RWPE1 (cell line): ENCODE measurements around the gene ZC3H12D.
A peak's percentile ranks its signal among the peaks of the same experiment; 100 is the strongest.

Experiments used
- CTCF ChIA-PET: fragments of 350-600 bp; sonication (Branson Sonifier 250); formaldehyde crosslinking; extraction: SDS; loops from one replicate; lab custom pipeline; 2021; lab: Yijun Ruan, JAX
- POLR2A ChIA-PET: fragments of 400-600 bp; formaldehyde crosslinking; extraction: SDS; loops from one replicate; lab custom pipeline; 2020; ENCODE audit warnings: antibody characterized with exemption; ENCODE audit not compliant: low non-redundant PET; lab: Yijun Ruan, JAX
- DNase-seq: peaks from one replicate; pipeline ENCODE4 v3.0.0; 2012; ENCODE audit warnings: low spot score
- H3K27ac ChIP-seq: fragments of 450-650 bp; 2 replicates; pipeline ENCODE4 v1.5.1; 2017
- TF ChIP-seq, protein P1 (sequence below): fragments of 450-650 bp; conservative IDR thresholded peaks from 2 replicates; pipeline ENCODE4 v1.5.1; 2017; ENCODE audit warnings: low read depth, mild to moderate bottlenecking

The ZC3H12D gene

GRCh38 chr6:149433881-149434280 lies 50.9 kb downstream of the ZC3H12D start:
- DNase-seq: no peak
- CTCF ChIA-PET: interaction anchor here (0.5 to 1.1 kb wide), 2 partner anchors 8 to 405 kb away, joined by 3 read pairs; no protein-coding TSS in a partner anchor
- POLR2A ChIA-PET: no interaction called here
- H3K27ac ChIP-seq: no peak overlapping the region
- TF ChIP-seq, protein P1, sequence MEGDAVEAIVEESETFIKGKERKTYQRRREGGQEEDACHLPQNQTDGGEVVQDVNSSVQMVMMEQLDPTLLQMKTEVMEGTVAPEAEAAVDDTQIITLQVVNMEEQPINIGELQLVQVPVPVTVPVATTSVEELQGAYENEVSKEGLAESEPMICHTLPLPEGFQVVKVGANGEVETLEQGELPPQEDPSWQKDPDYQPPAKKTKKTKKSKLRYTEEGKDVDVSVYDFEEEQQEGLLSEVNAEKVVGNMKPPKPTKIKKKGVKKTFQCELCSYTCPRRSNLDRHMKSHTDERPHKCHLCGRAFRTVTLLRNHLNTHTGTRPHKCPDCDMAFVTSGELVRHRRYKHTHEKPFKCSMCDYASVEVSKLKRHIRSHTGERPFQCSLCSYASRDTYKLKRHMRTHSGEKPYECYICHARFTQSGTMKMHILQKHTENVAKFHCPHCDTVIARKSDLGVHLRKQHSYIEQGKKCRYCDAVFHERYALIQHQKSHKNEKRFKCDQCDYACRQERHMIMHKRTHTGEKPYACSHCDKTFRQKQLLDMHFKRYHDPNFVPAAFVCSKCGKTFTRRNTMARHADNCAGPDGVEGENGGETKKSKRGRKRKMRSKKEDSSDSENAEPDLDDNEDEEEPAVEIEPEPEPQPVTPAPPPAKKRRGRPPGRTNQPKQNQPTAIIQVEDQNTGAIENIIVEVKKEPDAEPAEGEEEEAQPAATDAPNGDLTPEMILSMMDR: no peak

- H3K27ac ChIP-seq: no peak overlapping the region
- ChIA-PET CTCF (interaction anchor here (0.6 to 2.1 kb wide), 3 partner anchors 386 to 405 kb away, joined by 3 to 23 read pairs (median 5); no protein-coding TSS in a partner anchor), POLR2A (no interaction called here)
- DNase-seq: no peak
- TF ChIP-seq, protein P1: no peak
Observed at GRCh38 chr6:149433405-149433804, 51.4 kb downstream of the ZC3H12D start.

- POLR2A ChIA-PET: no interaction called here
- CTCF ChIA-PET: interaction anchor here (0.5 to 2.1 kb wide), 42 partner anchors 9 to 1035 kb away, joined by 3 to 23 read pairs (median 4); partner anchors contain the start of gene TAB2
Observed at GRCh38 chr6:149431905-149432775, 52.7 kb downstream of the ZC3H12D start.

GRCh38 chr6:149429427-149430360 lies 55.1 kb downstream of the ZC3H12D start:
- CTCF ChIA-PET: interaction anchor here (0.5 to 0.9 kb wide), 3 partner anchors 104 to 426 kb away, joined by 3 to 4 read pairs (median 3); no protein-coding TSS in a partner anchor
- TF ChIP-seq, protein P1: no peak
- no peak overlapping the region for H3K27ac ChIP-seq
- POLR2A ChIA-PET: no interaction called here
- no peak for DNase-seq

More at GRCh38 chr6:149431905-149432775, 52.7 kb downstream of the ZC3H12D start:
- H3K27ac ChIP-seq: no peak overlapping the region
- peak; percentile 87 for DNase-seq
- TF ChIP-seq, protein P1: peak; percentile 92

DNA sequence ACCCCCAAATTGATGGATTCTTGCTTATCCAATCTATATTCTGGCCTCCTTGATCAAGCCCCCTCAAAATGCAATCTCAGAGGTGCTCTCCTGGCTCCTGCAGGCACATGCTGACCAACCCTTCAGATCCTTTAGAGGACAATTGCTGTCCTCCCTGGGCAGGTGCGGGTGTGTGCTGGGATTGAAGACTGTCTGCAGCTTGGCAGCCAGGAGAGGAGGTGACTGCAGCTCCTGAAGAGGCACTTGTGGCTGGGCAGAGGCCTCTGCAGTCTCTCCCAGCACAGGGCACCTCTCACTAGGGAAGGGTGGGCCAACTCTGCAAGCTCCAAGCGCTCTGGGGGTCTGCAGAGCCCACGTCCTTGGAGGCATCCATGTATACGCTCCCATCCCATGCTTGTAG lies 56.2 kb downstream of the ZC3H12D start:
- CTCF ChIA-PET: interaction anchor here (0.6 kb wide), 1 partner anchor 181 kb away, joined by 3 read pairs; no protein-coding TSS in a partner anchor
- POLR2A ChIA-PET: no interaction called here
- DNase-seq: no peak
- no peak overlapping the region for H3K27ac ChIP-seq
- TF ChIP-seq, protein P1: no peak
